ENCODE data around the gene SRL. TPM values are rescaled to one million over a fixed set of nuclear protein-coding genes. Genes with fewer than 3 reads are reported as not detected.

The SRL gene
- total and polyA plus RNA-seq, 2 experiments from 2014 or later, result not detected

DNA sequence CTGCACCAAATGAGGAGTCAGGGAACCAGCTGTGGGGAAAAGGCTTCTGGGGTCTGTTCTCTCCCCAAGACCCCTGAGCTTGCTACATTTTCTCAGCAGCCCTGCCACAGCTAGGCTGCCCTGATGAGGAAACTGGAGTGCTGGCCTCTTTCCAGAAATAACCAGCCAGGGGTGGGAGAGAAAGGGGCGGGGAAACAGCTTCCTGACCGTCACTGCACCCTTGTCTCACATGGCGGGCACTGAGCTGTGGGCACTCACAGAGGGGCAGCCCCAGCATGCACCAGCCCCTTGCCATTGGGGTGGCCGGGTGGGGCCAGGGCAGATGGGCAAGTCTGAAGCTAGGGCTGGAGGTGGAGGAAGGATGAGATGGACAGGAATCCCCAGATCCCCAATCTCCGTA, 2.9 kb downstream of the SRL start (continued):
- no peak for TF ChIP-seq CREB1 (CRISPR knock-in tag; IDR thresholded peaks at IDR 0.05; ENCODE audit: low read depth)
- TF ChIP-seq, protein P1, sequence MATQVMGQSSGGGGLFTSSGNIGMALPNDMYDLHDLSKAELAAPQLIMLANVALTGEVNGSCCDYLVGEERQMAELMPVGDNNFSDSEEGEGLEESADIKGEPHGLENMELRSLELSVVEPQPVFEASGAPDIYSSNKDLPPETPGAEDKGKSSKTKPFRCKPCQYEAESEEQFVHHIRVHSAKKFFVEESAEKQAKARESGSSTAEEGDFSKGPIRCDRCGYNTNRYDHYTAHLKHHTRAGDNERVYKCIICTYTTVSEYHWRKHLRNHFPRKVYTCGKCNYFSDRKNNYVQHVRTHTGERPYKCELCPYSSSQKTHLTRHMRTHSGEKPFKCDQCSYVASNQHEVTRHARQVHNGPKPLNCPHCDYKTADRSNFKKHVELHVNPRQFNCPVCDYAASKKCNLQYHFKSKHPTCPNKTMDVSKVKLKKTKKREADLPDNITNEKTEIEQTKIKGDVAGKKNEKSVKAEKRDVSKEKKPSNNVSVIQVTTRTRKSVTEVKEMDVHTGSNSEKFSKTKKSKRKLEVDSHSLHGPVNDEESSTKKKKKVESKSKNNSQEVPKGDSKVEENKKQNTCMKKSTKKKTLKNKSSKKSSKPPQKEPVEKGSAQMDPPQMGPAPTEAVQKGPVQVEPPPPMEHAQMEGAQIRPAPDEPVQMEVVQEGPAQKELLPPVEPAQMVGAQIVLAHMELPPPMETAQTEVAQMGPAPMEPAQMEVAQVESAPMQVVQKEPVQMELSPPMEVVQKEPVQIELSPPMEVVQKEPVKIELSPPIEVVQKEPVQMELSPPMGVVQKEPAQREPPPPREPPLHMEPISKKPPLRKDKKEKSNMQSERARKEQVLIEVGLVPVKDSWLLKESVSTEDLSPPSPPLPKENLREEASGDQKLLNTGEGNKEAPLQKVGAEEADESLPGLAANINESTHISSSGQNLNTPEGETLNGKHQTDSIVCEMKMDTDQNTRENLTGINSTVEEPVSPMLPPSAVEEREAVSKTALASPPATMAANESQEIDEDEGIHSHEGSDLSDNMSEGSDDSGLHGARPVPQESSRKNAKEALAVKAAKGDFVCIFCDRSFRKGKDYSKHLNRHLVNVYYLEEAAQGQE (IDR thresholded peaks at IDR 0.05; ENCODE audit: unreplicated experiment), result no peak
- no peak for TF ChIP-seq NANOG (IDR thresholded peaks at IDR 0.05; ENCODE audit: borderline replicate concordance)

DNA sequence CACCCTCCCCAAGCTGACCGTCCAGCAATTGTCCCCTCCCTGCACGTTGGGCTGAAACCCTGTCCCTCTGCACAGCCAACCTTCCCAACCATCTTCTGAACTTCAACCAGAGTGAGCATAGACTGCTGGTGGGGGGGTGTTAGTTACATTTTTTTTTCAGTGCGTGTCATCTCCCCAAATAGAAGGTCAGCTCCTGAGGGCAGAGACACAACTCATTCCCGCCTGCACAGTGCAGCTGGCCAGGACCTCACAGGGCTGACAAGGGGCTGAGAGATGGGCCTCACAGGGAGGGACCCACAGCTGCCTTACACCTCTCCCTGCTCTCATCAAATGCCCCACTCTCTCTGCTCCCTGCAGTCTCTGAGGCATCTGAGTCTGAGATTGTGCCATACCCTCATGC, 8.4 kb downstream of the SRL start:
- Mint-ChIP-seq H3K4me3 (no peak overlapping the region), H3K27ac (no peak overlapping the region), H3K4me1 (no peaks in the 10 kb centered on the region; the same call in 2 of the 3 replicates), H3K27me3 (ENCODE audit: insufficient read depth, low read depth, poor library complexity) (peaks cover 20% of the 10 kb centered on the region), H3K9me3 (no peaks in the 10 kb centered on the region; the same call in 2 of the 3 replicates), H3K36me3 (ENCODE audit: low read depth) (no peaks in the 10 kb centered on the region)
- H3K4me3 ChIP-seq, result no peak overlapping the region
- no peak overlapping the region for H3K4me2 ChIP-seq
- H3K36me3 ChIP-seq (ENCODE audit: insufficient read depth), result no peaks in the 10 kb centered on the region
- H3K27ac ChIP-seq (ENCODE audit: low read depth), result no peak overlapping the region
- H3K4me1 ChIP-seq (ENCODE audit: insufficient read depth), result no peaks in the 10 kb centered on the region
- peaks cover 5% of the 10 kb centered on the region; the same call in 1 of the 2 replicates for H3K9me2 ChIP-seq (ENCODE audit: insufficient read depth)
- no peak for DNase-seq (ENCODE audit: low spot score)
- no peaks in the 10 kb centered on the region for H3K27me3 ChIP-seq (ENCODE audit: insufficient read depth)
- ATAC-seq, result no peak
- H4K20me1 ChIP-seq (replicated peaks; ENCODE audit: insufficient read depth), result no peaks in the 10 kb centered on the region
- no peaks in the 10 kb centered on the region for H3K79me2 ChIP-seq (replicated peaks; ENCODE audit: insufficient read depth)
- H3F3A ChIP-seq (replicated peaks; ENCODE audit: low read depth), result 0 out of 2 replicates have a peak, but pooled peaks cover 3% of the 10 kb centered on the region
- 0 out of 2 replicates have a peak overlapping the region, but pooled peaks have one; percentile 52 for H2AFZ ChIP-seq
- TF ChIP-seq NANOG (IDR thresholded peaks at IDR 0.05; ENCODE audit: borderline replicate concordance) (no peak), CREB1 (CRISPR knock-in tag; IDR thresholded peaks at IDR 0.05; ENCODE audit: low read depth) (no peak), EZH2phosphoT487 (IDR thresholded peaks at IDR 0.05; ENCODE audit: unreplicated experiment) (no peak), ZNF114 (CRISPR knock-in tag; IDR thresholded peaks at IDR 0.05) (no peak), STAT1 (IDR thresholded peaks at IDR 0.05; ENCODE audit: unreplicated experiment) (no peak), JUNB (IDR thresholded peaks at IDR 0.05; ENCODE audit: unreplicated experiment) (no peak)
- TF ChIP-seq, protein P1 (IDR thresholded peaks at IDR 0.05; ENCODE audit: unreplicated experiment), result no peak
- TF ChIP-seq, protein P2, sequence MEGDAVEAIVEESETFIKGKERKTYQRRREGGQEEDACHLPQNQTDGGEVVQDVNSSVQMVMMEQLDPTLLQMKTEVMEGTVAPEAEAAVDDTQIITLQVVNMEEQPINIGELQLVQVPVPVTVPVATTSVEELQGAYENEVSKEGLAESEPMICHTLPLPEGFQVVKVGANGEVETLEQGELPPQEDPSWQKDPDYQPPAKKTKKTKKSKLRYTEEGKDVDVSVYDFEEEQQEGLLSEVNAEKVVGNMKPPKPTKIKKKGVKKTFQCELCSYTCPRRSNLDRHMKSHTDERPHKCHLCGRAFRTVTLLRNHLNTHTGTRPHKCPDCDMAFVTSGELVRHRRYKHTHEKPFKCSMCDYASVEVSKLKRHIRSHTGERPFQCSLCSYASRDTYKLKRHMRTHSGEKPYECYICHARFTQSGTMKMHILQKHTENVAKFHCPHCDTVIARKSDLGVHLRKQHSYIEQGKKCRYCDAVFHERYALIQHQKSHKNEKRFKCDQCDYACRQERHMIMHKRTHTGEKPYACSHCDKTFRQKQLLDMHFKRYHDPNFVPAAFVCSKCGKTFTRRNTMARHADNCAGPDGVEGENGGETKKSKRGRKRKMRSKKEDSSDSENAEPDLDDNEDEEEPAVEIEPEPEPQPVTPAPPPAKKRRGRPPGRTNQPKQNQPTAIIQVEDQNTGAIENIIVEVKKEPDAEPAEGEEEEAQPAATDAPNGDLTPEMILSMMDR (conservative IDR thresholded peaks at IDR 0.05; ENCODE audit: low read depth in 2 of 2), result no peak
- TF ChIP-seq, protein P3, sequence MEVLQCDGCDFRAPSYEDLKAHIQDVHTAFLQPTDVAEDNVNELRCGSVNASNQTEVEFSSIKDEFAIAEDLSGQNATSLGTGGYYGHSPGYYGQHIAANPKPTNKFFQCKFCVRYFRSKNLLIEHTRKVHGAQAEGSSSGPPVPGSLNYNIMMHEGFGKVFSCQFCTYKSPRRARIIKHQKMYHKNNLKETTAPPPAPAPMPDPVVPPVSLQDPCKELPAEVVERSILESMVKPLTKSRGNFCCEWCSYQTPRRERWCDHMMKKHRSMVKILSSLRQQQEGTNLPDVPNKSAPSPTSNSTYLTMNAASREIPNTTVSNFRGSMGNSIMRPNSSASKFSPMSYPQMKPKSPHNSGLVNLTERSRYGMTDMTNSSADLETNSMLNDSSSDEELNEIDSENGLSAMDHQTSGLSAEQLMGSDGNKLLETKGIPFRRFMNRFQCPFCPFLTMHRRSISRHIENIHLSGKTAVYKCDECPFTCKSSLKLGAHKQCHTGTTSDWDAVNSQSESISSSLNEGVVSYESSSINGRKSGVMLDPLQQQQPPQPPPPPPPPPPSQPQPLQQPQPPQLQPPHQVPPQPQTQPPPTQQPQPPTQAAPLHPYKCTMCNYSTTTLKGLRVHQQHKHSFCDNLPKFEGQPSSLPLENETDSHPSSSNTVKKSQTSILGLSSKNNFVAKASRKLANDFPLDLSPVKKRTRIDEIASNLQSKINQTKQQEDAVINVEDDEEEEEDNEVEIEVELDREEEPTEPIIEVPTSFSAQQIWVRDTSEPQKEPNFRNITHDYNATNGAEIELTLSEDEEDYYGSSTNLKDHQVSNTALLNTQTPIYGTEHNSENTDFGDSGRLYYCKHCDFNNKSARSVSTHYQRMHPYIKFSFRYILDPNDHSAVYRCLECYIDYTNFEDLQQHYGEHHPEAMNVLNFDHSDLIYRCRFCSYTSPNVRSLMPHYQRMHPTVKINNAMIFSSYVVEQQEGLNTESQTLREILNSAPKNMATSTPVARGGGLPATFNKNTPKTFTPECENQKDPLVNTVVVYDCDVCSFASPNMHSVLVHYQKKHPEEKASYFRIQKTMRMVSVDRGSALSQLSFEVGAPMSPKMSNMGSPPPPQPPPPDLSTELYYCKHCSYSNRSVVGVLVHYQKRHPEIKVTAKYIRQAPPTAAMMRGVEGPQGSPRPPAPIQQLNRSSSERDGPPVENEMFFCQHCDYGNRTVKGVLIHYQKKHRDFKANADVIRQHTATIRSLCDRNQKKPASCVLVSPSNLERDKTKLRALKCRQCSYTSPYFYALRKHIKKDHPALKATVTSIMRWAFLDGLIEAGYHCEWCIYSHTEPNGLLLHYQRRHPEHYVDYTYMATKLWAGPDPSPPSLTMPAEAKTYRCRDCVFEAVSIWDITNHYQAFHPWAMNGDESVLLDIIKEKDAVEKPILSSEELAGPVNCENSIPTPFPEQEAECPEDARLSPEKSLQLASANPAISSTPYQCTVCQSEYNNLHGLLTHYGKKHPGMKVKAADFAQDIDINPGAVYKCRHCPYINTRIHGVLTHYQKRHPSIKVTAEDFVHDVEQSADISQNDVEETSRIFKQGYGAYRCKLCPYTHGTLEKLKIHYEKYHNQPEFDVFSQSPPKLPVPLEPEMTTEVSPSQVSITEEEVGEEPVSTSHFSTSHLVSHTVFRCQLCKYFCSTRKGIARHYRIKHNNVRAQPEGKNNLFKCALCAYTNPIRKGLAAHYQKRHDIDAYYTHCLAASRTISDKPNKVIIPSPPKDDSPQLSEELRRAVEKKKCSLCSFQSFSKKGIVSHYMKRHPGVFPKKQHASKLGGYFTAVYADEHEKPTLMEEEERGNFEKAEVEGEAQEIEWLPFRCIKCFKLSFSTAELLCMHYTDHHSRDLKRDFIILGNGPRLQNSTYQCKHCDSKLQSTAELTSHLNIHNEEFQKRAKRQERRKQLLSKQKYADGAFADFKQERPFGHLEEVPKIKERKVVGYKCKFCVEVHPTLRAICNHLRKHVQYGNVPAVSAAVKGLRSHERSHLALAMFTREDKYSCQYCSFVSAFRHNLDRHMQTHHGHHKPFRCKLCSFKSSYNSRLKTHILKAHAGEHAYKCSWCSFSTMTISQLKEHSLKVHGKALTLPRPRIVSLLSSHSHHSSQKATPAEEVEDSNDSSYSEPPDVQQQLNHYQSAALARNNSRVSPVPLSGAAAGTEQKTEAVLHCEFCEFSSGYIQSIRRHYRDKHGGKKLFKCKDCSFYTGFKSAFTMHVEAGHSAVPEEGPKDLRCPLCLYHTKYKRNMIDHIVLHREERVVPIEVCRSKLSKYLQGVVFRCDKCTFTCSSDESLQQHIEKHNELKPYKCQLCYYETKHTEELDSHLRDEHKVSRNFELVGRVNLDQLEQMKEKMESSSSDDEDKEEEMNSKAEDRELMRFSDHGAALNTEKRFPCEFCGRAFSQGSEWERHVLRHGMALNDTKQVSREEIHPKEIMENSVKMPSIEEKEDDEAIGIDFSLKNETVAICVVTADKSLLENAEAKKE (CRISPR knock-in tag; IDR thresholded peaks at IDR 0.05), result no peak

Measured in GM23338 (cell line).